DMS153 treated with DMSO at 0.1 percent for 48 hours (cell line): Measurements from ENCODE around the gene THG1L.
"Not testable (repeated sequence)": the region's sequence is repeated elsewhere in the genome, so short reads cannot be mapped to it uniquely, and the experiment has no call there.

Experiments used
- DNase-seq: peaks from one replicate; lab custom pipeline; 2025; ENCODE audit not compliant: unreplicated experiment; lab: John Stamatoyannopoulos, UW

Gene THG1L

DNA sequence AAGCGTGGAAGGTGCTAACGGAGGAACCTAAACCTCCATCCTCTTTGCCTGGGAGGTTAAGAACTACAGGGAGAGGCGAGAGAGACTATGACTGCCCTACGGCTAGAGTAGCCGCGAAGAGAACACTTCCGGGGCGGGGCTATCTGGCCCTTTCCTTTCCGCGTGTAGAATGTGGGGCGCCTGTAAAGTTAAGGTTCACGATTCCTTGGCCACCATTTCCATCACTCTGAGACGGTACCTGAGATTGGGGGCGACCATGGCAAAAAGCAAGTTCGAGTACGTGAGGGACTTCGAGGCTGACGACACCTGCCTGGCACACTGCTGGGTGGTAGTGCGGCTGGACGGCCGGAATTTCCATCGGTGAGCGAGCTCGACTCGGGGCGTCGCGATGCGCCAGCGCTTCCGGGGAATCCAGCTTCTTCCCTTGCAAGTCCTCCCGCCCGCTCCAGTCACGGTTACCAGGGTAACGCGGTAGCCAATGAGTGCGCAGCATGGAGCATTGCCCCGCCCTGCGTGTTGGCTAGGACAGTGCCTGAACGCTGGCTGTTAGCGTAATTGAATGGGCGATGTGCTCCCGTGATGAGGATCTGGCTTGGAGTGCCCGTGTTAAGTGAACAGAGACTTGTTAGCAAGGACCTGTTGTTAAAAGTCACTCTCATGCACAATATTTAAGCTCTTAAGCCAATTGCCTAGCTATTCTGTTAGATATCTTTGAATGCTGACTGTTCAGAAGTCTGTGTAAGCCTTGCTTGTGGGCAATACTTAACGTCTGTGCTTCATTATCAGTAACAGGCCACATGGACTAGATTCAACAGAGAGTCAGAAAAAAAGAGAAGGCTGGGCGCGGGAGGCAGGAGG, at the start of gene THG1L:
Gene THG1L (plus strand): TSS at position 149 of the 858 bp plus-strand sequence. CDS start 21 bp downstream, at position 170.
- peak; percentile 86 for DNase-seq

- no peak for DNase-seq
Observed at GRCh38 chr5:157682257-157682656, 49.0 kb upstream of the THG1L start.

- not testable (repeated sequence) for DNase-seq
Observed at GRCh38 chr5:157686276-157687197, 44.7 kb upstream of the THG1L start.

DNA sequence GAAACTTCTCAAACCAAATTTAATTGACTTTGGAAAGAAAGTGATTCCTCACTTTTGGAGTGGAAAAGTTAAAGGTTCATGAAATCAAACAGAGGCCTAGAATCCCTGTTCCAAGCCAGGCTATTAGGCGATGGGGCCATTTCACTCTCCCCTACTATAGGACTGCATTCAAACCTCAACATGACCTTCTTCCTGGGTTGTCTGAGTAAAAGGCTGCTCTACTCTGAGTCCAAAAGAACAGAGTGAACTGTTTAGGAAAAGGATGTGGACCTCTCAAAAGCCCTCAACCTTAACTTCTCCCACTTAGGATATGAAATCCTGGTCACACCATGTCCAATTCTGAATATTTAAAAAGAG, 44.0 kb upstream of the THG1L start:
- no peak for DNase-seq

GRCh38 chr5:157689942-157690689, 41.1 kb upstream of the THG1L start:
- DNase-seq, result no peak

GRCh38 chr5:157690690-157691433, 40.4 kb upstream of the THG1L start:
- DNase-seq, result no peak

DNA sequence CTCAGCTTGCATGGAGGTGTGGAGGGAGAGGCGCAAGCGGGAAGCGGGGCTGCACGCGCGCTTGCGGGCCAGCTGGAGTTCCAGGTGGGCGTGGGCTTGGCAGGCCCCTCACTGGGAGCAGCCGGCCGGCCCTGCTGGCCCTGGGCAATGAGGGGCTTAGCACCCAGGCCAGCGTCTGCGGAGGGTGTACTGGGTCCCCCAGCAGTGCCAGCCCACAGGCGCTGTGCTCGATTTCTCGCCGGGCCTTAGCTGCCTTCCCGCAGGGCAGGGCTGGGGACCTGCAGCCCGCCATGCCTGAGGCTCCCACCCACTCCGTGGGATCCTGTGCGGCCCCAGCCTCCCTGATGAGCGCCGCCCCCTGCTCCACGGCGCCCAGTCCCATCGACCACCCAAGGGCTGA, 37.4 kb upstream of the THG1L start:
- not testable (repeated sequence) for DNase-seq

- DNase-seq, result not testable (repeated sequence)
Observed at GRCh38 chr5:157696154-157696553, 35.1 kb upstream of the THG1L start.

- not testable (repeated sequence) for DNase-seq
Observed at GRCh38 chr5:157698674-157699073, 32.5 kb upstream of the THG1L start.

- DNase-seq, result no peak
Observed at GRCh38 chr5:157703736-157704135, 27.5 kb upstream of the THG1L start.

DNA sequence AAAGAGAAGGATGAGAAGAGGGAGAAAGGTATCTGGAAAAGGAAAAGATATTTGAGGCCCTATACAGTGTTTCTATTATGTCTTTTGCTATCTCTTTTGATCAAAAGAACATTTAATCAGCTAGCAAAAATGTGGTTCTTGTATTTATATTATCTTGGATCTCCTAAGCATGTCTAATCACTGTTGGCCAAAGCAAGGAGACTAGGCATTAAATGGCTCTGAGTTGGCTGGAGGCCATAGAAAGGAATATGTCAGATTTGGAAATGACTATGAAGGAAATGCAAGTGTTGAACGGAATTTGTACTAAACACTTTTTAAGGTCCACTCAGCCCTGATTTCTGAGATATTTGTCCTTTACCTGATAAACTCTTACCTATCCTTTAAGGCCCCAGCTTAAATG, 22.4 kb upstream of the THG1L start:
- no peak for DNase-seq

DNA sequence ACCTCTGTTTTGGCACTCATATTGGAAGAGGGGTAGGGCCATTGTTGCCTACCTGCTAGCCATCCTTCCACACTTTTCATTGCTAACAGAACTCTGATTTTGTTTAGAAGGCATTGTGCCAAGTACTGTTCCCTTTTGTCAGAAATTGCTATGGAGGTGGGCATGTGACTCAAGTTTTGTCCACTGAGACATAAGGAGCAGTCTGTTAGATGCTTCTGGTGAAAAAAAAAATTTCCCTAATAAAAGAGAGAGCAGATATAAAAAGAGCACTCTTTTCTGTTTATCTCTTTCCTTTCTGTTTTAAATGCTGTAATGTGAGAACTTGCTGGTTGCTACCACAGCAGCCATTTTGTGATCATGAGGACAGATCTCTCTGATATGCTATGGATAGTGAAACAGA, 21.9 kb upstream of the THG1L start:
- no peak for DNase-seq

GRCh38 chr5:157710431-157710830, 20.8 kb upstream of the THG1L start:
- no peak for DNase-seq

GRCh38 chr5:157710882-157711281, 20.3 kb upstream of the THG1L start:
- no peak for DNase-seq

GRCh38 chr5:157713830-157714595, 17.2 kb upstream of the THG1L start:
- DNase-seq, result no peak

GRCh38 chr5:157714596-157714864, 16.7 kb upstream of the THG1L start:
- no peak for DNase-seq

DNA sequence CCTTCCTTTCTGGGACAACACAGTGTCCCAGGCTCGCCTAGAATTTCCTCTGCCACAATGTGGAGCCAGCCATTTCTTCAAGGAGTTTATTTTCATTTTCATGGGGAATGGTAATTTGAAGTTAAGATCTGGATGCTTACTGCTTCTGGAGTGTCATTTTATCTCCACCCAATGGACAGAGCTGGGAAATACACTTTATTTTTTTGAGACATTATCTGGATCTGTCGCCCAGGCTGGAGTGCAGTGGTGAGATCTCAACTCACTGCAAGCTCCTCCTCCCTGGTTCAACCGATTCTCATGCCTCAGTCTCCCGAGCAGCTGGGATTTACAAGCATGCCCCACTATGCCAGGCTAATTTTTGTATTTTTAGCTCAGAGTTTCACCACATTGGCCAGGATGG, 12.7 kb upstream of the THG1L start:
- DNase-seq, result no peak

- DNase-seq, result no peak
Observed at GRCh38 chr5:157719245-157719644, 12.0 kb upstream of the THG1L start.

DNA sequence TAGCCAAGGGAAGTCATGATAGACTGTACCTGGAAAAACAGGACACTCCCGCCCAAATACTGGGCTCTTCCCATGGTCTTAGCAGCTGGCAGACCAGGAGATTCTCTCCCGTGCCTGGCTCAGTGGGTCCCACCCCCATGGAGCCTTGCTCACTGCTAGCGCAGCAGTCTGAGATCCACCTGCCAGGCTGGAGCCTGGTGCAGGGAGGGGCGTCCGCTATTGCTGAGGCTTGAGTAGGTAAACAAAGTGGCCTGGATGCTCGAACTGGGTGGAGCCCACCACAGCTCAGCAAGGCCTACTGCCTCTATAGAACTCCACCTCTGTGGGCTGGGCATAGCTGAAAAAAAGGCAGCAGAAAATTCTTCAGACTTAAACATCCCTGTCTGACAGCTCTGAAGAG, 10.1 kb upstream of the THG1L start:
- no peak for DNase-seq

GRCh38 chr5:157722895-157723294, 8.3 kb upstream of the THG1L start:
- not testable (repeated sequence) for DNase-seq
